ENCODE results near the gene ACOX3.
"Not testable (repeated sequence)": the region's sequence is repeated elsewhere in the genome, so short reads cannot be mapped to it uniquely, and the experiment has no call there.

ACOX3 gene

GRCh38 chr4:8440492-8441311, at the start of gene ACOX3, which contains the start of gene TRMT44:
Gene ACOX3 (minus strand): TSS chr4:8440723. CDS start chr4:8416521, 24,202 bp downstream.
Gene TRMT44 (plus strand): TSS chr4:8440777. CDS start chr4:8440823, 46 bp downstream.
- Histone ChIP-seq H3K4me3 (ENCODE audit: low read depth, low read length, poor library complexity, severe bottlenecking) (peak within 1 kb of the TSS; percentile 86), H3K4me2 (ENCODE audit: low read length) (peak within 1 kb of the TSS; percentile 81), H3K79me2 (ENCODE audit: insufficient read depth, low read length) (0 out of 2 replicates have a peak, but pooled peaks cover 12% of the 10 kb centered on the region)

GRCh38 chr4:8488791-8489369, 48.4 kb upstream of the ACOX3 start:
- no peak overlapping the region for H3K9ac ChIP-seq (ENCODE audit: low read length)
- H3K4me3 ChIP-seq (ENCODE audit: low read depth, low read length, poor library complexity, severe bottlenecking) = no peak overlapping the region
- H3K4me2 ChIP-seq (ENCODE audit: low read length) = no peak overlapping the region

More at GRCh38 chr4:8440492-8441311, at the start of gene ACOX3, which contains the start of gene TRMT44:
- H3K4me1 ChIP-seq (ENCODE audit: insufficient read depth, low read length, severe bottlenecking) = peaks cover 43% of the 10 kb centered on the region
- H3K36me3 ChIP-seq (ENCODE audit: insufficient read depth, low read length) = no peaks in the 10 kb centered on the region; the same call in 1 of the 2 replicates
- H3K27ac ChIP-seq (ENCODE audit: low read depth, low read length, poor library complexity, severe bottlenecking) = peak within 1 kb of the TSS; percentile 69
- no peaks in the 10 kb centered on the region for H3F3A ChIP-seq (ENCODE audit: insufficient read depth, low read length)
- no peak within 1 kb of the TSS for H2AFZ ChIP-seq (ENCODE audit: low read length)
- no peaks in the 10 kb centered on the region for H3K9me2 ChIP-seq (ENCODE audit: low read depth, low read length)
- no peaks in the 10 kb centered on the region for H3K9me3 ChIP-seq (ENCODE audit: low read length)
- H4K20me1 ChIP-seq (ENCODE audit: insufficient read depth, low read length) = no peaks in the 10 kb centered on the region
- H3K27me3 ChIP-seq (ENCODE audit: insufficient read depth, low read length) = no peaks in the 10 kb centered on the region
- TF ChIP-seq EZH2 (IDR thresholded peaks at IDR 0.05; ENCODE audit: borderline replicate concordance, low read length) = no peak
- TF ChIP-seq, protein P1, sequence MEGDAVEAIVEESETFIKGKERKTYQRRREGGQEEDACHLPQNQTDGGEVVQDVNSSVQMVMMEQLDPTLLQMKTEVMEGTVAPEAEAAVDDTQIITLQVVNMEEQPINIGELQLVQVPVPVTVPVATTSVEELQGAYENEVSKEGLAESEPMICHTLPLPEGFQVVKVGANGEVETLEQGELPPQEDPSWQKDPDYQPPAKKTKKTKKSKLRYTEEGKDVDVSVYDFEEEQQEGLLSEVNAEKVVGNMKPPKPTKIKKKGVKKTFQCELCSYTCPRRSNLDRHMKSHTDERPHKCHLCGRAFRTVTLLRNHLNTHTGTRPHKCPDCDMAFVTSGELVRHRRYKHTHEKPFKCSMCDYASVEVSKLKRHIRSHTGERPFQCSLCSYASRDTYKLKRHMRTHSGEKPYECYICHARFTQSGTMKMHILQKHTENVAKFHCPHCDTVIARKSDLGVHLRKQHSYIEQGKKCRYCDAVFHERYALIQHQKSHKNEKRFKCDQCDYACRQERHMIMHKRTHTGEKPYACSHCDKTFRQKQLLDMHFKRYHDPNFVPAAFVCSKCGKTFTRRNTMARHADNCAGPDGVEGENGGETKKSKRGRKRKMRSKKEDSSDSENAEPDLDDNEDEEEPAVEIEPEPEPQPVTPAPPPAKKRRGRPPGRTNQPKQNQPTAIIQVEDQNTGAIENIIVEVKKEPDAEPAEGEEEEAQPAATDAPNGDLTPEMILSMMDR (IDR thresholded peaks at IDR 0.05; ENCODE audit: low read length) = no peak
- H3K9ac ChIP-seq (ENCODE audit: low read length) = peak within 1 kb of the TSS; percentile 79

GRCh38 chr4:8486643-8487042, 46.1 kb upstream of the ACOX3 start:
- not testable (repeated sequence) for H3F3A ChIP-seq (ENCODE audit: insufficient read depth, low read length); H3K9me3 ChIP-seq (ENCODE audit: low read length); H3K27me3 ChIP-seq (ENCODE audit: insufficient read depth, low read length); H3K9ac ChIP-seq (ENCODE audit: low read length); H3K4me2 ChIP-seq (ENCODE audit: low read length); H3K27ac ChIP-seq (ENCODE audit: low read depth, low read length, poor library complexity, severe bottlenecking); H3K36me3 ChIP-seq (ENCODE audit: insufficient read depth, low read length); H3K4me1 ChIP-seq (ENCODE audit: insufficient read depth, low read length, severe bottlenecking); H3K79me2 ChIP-seq (ENCODE audit: insufficient read depth, low read length); H3K4me3 ChIP-seq (ENCODE audit: low read depth, low read length, poor library complexity, severe bottlenecking); H3K9me2 ChIP-seq (ENCODE audit: low read depth, low read length); H2AFZ ChIP-seq (ENCODE audit: low read length); H4K20me1 ChIP-seq (ENCODE audit: insufficient read depth, low read length)

More at GRCh38 chr4:8488791-8489369, 48.4 kb upstream of the ACOX3 start:
- no peak overlapping the region for H3K27ac ChIP-seq (ENCODE audit: low read depth, low read length, poor library complexity, severe bottlenecking)
- no peaks in the 10 kb centered on the region for H3K36me3 ChIP-seq (ENCODE audit: insufficient read depth, low read length)
- no peaks in the 10 kb centered on the region for H3K9me2 ChIP-seq (ENCODE audit: low read depth, low read length)
- TF ChIP-seq, protein P1 (IDR thresholded peaks at IDR 0.05; ENCODE audit: low read length) = no peak
- TF ChIP-seq EZH2 (IDR thresholded peaks at IDR 0.05; ENCODE audit: borderline replicate concordance, low read length) = no peak
- H3K4me1 ChIP-seq (ENCODE audit: insufficient read depth, low read length, severe bottlenecking) = no peaks in the 10 kb centered on the region
- H2AFZ ChIP-seq (ENCODE audit: low read length) = no peak overlapping the region
- no peaks in the 10 kb centered on the region for H4K20me1 ChIP-seq (ENCODE audit: insufficient read depth, low read length)
- H3K79me2 ChIP-seq (ENCODE audit: insufficient read depth, low read length) = no peaks in the 10 kb centered on the region
- H3F3A ChIP-seq (ENCODE audit: insufficient read depth, low read length) = no peaks in the 10 kb centered on the region
- H3K27me3 ChIP-seq (ENCODE audit: insufficient read depth, low read length) = no peaks in the 10 kb centered on the region
- no peaks in the 10 kb centered on the region for H3K9me3 ChIP-seq (ENCODE audit: low read length)
